ENCODE results near the gene SUSD3.
"Not testable (repeated sequence)": the region's sequence is repeated elsewhere in the genome, so short reads cannot be mapped to it uniquely, and the experiment has no call there.

Gene SUSD3

DNA sequence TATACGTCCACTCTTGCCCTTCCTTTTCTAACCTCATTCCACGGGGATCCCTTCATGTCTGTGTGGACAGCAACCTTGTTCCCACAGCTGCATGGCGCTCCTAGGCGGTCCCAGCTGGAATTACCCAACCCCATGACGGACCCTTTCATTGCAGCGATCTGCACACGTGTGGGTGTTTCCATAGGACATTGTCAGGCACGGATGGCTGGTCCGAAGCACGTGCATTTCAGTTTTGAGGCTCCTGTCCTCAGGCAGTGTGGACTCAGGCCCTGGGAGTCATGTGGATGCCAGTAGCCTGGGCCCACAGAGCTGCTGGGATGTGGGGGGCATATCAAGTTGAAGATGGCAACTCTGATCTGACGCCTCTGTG, 52.5 kb downstream of the SUSD3 start:
- no peak for DNase-seq (ENCODE audit: low spot score)

DNA sequence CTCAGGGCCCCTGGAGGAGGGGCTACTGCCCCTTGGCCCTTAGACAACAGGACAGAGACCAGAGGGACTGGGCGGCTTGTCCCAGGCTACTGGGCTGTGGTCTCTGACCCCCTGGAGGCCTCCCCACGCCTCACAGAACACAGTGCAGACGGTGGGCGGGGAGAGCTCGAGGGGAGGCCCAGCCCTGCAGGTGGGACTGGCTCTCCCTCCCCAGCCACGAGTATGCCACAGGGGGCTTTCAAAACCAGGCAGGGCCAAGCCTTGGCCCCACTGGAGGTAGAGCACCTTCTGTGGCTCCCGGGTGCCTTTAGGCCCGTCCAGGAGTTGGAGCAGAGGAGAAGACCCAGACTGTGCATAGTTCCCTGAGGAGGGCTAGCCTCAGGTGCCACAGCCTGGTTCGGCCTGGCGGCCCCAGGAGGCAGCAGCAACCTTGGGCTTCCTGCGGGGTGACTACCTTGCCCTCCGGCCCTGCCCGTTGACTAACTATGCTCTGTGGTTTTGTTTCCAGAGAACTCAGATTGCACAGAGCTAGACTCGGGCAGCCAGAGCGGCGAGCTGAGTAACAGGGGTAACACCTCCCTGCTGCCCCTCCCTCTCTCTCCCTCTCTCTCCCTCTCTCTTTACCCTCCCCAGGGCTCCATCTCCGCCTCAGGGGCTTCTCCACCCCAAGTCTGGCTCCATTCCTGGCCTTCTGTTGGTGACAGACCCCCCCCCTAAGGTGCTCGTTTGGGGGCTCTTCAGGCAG, 53.0 kb downstream of the SUSD3 start:
- DNase-seq (ENCODE audit: low spot score): no peak

DNA sequence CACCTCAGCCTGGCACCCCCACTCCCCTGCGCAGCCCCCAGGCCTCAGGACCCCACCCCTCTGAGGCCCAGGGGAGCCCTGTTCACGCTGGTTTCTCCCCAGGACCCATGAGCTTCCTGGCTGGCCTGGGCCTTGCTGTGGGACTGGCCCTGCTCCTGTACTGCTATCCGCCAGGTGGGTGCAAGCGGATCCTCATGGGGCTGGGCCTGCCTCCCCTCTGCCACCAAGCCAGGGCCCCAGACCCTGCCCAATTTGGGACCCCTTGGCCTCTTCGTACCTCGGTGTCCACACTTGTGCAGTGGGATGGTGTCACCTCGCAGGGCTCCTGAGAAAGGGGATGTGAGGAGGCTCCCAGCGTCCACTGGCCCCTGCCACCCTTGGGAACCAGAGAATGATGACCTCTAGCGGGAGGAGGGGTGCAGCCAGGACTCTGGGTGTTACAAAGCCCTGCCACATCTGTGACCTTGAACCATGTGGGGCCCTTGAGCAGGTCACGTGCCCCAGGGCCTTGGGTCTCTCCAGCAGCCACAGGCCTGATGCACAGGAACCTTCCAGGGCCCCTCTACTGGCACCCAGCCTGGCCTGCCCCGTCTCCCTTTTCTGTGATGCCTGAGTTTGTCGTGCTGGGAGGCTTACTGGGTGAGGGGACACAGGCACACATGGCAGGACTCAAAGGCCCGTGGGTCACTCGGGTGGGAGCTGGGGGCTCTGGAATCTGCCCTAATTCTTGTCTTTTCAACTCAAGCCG, 53.8 kb downstream of the SUSD3 start:
- no peak for DNase-seq (ENCODE audit: low spot score)

DNA sequence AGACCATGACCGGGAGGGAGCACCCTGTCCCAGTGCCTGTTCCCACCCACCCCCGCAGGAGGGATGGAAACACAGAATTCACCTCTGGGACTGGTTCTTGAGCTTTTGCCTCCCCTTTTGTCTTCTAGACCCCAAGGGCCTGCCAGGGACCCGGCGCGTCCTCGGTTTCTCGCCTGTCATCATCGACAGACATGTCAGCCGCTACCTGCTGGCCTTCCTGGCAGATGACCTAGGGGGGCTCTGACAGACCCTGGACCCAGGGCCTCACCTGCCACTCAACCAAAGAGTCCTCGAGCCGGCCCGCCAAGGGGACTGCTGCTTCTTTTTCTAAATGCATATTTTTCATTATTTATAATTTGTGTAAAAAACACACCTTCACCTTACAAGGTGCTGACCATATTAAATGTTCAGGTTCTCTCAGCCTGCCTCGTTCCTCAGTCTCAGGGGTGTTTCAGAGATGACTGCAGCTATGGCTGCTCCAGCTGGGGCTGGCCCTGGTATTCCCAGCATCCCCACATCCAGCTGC, 54.4 kb downstream of the SUSD3 start:
- no peak for DNase-seq (ENCODE audit: low spot score)

DNA sequence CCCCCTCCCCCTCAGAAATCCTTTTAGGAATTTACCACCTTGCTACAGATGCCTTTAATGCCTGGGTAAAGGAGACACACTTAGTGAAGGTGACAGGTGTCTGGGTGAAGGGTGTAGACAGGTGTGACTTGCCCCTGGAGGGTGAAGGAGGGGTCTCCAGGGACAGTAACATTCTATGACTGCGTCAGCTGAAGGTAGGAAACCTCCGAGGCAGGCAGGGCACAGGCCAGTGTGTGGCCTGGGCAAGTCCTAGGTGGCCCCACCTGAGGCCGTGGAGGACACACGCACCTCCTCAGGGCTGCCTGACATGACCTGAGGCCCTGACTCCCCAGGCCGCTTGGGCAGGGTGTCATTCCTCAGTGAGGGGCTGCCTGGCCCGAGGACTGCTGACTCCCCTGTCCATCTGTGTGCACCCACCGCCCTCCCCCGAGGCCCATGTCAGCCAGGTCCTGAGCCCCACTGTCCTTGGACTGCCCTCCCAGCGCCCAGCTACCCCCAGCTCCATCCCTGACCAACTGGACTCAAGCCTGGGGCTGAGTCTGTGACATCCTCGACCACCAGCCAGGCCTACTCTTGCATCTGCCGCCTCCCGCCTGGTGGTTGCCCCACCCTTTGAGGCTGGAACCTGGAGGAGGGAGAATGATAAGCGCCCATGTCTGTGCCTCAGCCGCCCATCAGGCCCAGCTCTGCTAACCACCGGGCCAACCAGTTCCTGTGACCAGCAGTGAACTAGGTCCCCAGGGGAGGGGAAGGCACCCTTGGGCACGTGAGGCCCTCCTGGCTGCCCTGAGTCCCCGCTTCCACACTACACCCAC, 55.9 kb downstream of the SUSD3 start:
- no peak for DNase-seq (ENCODE audit: low spot score)

DNA sequence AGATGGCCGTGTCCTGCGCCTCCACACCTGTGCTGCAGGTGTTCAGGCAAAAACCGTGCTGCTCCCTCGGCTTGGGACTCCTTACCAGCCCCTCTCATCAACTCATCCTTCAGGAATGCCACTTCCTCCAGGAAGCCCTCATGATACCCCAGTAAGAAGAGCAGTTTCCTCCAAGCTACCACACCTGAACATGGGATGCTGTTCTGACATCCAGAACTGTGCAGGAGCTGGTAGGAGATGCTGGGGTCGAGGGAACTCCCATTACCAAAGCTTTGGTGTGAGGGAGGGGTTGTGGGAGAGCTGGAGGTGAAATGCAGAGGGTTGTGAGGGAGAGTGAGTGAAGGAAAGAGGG, 56.5 kb downstream of the SUSD3 start:
- no peak for DNase-seq (ENCODE audit: low spot score)

DNA sequence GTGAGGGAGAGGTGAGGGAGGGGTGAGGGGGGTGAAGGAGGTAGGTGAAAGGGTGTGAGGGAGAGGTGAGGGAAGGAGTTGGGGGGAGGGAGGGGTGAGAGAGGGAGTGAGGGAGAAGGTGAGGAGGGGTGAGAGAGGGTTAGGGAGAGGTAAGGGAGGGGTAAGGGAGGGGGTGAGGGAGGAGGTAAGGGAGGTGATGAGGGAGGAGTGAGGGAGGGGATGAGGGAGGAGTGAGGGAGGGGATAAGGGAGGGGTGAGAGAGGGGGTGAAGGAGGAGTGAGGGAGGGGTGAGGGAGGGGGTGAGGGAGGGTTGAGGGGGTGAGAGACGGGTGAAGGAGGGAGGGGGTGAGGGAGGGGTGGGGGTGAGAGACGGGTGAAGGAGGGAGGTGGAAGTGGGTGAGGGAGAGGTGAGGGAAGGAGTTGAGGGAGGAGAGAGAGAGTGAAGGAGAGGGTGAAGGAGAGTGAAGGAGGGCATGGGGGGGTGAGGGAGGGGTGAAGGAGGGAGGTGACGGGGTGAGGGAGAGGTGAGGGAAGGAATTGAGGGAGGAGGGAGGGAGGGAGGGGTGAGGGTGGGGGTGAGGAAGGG, 57.1 kb downstream of the SUSD3 start:
- DNase-seq (ENCODE audit: low spot score): no peak

DNA sequence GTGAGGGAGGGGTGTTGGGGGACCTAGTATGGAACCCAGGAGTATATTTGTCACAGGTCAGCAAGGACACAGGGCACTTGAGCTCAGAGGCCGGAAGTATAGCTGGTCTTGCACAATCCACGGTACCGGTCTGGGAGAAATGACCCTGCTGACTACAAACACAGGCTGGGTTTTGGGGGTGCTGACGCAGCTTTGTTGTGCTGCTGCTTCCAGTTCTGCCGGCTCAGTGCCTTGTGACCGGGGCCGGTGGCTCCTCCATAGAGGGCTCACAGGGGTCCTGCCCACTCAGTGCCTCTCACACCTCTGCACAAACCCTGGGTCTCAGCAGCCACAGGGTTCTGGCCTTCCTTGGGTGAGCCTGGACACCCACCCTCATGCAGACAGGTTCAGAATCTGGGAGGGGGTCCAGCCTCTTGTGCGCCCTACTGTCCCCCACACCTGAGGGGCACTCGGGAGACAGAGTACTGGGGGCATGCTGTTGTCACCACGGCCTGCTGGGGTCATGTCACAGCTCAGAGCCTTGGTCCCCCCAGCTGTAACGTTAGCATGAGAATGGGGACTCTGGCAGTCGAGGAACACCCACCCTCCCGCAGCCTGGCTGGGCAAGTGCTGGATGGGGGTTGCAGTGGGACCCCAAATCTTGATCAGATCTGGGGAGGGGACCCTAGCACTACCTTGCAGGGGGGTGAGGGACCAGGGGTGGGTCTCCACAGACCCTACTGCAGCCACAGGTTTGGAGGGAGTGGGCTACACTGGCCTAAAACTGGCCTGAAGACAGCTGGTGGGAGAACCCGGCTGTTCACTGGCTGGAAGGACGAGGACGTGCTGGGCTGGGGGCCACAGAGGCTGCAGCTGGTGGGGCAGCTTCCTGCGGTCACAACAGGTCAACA, 57.8 kb downstream of the SUSD3 start:
- DNase-seq (ENCODE audit: low spot score): no peak

DNA sequence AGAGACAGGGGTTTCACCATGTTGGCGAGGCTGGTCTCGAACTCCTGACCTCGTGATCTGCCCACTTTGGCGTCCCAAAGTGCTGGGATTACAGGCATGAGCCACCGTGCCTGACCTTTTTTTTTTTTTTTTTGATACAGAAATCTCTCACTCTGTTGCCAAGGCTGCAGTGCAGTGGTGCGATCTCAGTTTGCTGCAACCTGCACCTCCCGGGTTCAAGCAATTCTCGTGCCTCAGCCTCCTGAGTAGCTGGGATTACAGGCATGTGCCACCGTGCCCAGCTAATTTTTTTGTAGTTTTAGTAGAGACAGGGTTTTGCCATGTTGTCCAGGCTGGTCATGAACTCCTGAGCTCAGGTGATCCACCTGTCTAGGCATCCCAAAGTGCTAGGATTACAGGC, 59.0 kb downstream of the SUSD3 start:
- DNase-seq (ENCODE audit: low spot score): not testable (repeated sequence)

DNA sequence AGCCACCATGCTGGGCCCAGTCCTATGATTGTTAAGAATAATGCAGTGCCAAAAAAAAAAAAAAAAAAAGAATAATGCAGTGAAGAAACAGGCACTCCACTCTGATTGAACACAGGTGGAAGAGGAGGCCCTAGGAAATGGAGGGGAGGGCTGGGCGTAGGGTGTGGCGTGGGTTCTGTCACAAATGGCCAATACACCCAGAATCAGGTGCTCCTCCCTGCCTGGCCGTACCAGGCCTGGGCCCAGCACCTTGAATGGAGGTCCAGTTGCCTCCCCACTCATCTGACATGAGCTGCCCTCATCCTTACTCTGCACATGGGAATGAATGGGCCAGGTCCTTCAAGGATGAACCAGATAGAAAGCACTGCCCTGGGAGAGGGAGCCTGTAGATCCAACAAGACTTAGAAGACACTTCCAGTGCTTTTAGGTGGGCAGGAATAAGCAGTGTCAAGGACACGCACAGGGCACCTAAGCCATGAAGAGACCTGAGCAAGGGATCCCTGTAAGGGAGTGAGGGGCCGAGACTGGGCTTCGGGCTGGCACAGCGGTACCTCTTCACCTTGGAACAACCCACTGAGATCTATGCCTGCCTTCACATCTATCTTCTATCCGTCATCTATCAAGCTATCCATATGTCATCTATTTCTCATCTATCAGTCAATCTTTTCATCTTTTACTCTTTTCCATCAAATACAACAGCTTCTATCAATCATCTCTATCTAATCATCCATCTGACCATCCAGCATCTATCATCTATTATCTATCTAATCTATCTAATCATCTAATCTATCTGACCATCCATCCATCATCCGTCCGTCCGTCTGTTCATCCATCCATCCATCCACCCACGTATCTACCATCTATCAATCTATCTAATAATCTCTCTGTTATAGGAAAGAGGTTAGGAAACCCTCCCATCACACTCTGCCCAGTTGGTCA, 59.7 kb downstream of the SUSD3 start:
- DNase-seq (ENCODE audit: low spot score): no peak

DNA sequence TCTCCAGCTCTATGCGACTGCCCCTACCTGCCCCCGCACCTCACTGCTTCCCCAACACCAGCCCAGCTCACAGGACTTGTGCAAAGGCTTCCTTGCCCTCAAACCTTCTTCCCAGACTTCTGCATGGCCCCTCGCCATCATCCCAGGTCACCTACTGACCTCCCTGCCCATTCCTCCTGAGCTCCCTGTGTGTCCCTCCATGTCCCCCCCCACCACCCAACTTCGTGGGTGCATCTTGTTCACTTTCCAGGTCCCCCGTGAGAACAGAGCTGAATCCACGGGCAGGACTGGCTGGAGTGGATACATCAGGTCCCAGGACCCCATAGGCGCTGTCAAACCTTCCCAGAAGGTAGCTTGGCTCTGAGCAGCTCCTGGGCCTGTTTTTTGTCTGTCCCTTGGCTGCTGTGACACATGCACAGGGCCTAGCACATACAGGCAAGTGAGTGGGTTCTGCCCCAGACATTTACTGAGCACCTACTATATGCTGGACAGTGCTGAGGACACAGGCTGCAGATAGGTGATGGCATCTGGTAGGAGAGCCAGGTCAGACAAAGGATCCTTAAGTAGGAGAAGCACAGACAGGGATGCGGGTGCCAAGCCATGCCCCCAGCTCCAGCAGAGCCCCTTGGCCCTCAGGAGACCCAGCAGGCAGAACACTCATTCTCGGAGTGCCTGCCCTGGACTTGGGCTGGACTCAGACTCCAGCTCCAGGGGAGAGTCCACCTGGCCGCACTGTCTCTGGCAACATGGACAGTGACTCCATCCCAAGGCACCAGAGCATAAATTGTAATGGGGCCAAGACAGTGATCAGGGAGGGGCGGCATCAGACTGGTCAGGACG, 60.6 kb downstream of the SUSD3 start:
- no peak for DNase-seq (ENCODE audit: low spot score)

DNA sequence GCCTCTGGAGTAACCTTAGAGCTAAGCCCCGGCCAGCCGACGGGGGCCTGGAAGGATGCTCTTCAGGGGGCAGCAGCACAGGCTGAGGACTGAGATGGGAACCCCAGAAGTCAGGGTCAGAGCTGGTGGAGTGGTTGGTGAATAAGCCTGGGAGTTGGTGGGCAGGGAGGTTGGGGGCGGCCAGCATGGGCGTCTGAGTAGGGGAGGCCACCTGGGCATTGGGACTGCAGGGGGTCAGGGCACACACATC, 61.1 kb downstream of the SUSD3 start:
- no peak for DNase-seq (ENCODE audit: low spot score)

DNA sequence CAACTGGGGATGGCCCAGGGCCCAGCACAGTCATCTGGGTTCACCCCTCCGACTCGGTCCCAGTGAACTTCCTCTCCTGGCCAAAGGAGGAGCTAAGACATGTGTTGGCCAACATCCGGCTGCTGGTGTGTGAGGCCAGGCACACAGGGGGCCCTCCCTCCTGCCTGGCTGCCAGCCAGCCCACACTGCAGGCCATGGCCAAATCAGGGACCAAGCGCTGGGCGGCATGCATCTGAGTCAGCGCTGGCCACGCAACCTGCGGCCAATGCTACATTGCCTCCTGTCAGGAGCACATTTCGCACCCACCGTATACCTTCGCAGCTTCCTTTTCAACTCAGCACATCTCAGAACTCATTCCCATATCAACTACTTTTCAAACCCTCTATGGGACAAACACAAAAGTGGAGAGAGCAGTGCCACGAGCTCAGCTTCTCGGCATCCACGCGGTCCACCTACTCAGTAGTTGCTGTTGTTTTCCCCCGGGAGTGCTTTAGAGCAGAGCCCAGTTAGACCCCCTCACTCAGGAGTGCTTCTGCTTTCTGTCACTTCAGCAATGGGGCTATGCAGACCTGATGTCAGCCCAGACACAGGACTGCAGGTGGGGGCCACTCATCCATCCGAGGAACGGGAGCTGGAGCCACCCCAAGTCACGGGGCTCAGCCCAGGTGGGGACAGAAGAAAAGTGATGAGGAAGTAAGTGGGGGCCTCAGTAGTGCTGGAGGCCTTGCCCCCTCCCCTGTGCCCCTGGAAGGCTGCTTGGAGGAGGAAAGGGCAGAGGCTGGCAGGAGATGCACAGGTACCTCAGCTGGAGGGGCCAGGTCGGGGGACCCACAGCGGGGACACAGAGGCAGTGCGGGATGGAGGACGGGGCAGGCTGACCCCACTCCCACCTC, 61.7 kb downstream of the SUSD3 start:
- peak; percentile 78 for DNase-seq (ENCODE audit: low spot score)

DNA sequence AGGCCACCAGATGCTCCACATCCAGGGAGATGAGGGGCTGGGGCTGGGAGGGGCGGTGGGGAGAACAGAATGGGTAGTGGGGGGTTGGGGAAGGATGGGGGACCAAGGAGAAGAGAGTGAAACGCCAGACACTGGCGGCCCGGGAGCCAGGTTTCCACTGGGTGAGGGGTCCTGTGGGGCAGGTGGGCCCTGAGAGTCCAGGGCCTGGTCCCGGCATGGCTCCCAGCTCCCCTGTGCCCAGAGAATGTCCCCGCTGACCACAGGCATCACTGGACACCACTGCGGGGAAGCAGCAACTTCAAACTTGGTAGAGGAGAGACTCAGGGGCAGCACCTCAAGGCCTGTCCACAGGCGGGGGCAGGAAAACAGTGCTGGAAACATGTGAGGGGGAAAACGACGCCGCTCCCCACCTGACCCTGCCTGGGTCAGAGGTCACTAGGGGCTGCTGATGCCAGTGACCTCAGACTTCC, 62.4 kb downstream of the SUSD3 start:
- no peak for DNase-seq (ENCODE audit: low spot score)

DNA sequence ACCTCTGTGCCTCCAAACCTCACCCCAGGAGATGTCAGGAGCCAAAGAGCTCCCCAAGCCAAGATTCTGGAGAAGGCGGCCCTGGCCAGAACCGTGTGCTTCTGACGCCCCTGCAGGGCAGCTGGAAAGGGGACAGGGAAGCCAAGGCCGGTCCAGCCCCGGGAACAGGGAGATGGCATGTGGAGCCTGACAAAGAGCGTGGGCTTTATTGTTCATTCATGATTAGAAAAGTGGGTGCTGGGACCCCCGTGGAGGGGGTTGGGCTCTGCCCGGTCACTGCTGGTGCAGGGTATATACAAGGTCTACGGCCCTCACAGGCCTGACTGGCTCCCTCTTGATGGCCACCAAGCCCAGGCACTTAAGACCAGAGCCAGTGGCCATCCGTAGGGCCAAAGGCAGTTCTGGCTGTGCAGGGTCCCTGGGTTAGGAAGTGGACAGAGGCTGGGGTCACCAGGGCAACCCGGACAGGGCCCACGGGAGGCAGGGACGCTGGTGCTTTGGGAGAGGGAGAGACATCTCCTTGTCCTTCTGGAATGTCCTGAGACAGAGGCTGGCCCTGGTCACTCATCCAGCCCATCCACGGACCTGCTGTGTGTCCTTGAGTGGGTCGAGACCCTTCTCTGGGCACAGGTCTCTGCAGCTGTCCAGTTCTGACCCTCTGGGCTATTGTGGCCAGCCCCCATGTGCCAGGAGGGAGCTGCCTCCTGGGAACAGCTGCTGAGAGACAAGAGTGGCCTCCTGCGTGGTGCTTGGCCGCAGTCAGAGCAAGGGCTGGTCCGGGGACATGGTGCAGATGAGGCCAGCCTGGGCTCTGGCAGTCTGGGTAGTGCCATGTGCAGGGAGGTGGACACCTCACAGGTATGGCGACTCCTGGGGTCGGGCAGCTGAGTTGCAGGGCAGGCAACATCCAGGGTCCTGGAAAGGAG, 63.1 kb downstream of the SUSD3 start:
- DNase-seq (ENCODE audit: low spot score): no peak

DNA sequence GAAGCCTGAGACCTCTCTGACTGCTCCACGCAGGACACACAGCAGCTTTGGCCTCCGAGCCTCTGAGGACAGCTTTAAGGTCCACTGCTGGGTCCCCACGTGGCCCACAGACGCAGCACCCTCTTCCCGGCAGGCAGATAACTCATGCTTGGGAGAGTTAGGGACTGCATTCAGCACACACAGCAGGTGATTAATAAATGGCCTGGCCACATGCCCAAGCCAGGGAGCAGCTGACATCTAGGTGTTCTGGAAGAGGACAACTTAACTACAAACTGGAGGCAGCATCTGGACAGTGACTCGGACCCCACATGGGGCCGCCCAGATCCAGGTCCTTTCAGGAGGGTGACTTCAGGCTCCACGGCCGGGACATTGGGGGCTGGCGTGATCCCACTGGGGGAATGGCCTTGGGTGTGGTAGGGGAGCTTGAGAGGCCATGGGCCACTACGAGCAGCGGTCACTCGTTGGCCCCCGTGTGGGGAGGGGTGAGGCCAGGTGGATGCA, 64.3 kb downstream of the SUSD3 start:
- no peak for DNase-seq (ENCODE audit: low spot score)
